HG03159 (cell line): Measurements from ENCODE around the gene AOC2.

ENCODE experiments used
- ATAC-seq: cut with Tn5 transposase; IDR thresholded peaks from one replicate; pipeline ENCODE4 v1.9.1; 2021; ENCODE audit warnings: mild to moderate bottlenecking, moderate library complexity; ENCODE audit not compliant: unreplicated experiment

The AOC2 gene, protein sequence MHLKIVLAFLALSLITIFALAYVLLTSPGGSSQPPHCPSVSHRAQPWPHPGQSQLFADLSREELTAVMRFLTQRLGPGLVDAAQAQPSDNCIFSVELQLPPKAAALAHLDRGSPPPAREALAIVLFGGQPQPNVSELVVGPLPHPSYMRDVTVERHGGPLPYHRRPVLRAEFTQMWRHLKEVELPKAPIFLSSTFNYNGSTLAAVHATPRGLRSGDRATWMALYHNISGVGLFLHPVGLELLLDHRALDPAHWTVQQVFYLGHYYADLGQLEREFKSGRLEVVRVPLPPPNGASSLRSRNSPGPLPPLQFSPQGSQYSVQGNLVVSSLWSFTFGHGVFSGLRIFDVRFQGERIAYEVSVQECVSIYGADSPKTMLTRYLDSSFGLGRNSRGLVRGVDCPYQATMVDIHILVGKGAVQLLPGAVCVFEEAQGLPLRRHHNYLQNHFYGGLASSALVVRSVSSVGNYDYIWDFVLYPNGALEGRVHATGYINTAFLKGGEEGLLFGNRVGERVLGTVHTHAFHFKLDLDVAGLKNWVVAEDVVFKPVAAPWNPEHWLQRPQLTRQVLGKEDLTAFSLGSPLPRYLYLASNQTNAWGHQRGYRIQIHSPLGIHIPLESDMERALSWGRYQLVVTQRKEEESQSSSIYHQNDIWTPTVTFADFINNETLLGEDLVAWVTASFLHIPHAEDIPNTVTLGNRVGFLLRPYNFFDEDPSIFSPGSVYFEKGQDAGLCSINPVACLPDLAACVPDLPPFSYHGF

DNA sequence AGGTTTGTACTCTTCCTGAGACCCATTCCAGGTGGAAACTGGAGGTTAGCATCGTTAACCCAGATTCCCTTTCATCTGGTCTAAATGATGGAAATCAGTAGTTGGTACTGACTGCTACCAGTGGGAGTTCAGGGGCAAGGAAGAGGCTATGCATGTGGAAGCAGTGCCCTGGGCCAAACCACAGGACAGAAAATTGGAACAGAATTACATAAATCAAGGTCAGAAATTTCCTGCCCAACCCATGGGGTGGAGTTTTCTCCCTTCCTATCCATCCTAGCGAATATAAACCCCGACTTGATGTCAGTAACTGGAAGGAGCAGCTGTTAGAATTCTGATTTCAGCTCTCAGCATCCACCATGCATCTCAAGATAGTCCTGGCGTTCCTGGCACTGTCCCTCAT is at the start of gene AOC2:
Gene AOC2, plus strand, starts transcription at position 310 of the 400 bp plus-strand sequence. Its CDS starts 47 bp downstream, at position 357.
- no peak for ATAC-seq

DNA sequence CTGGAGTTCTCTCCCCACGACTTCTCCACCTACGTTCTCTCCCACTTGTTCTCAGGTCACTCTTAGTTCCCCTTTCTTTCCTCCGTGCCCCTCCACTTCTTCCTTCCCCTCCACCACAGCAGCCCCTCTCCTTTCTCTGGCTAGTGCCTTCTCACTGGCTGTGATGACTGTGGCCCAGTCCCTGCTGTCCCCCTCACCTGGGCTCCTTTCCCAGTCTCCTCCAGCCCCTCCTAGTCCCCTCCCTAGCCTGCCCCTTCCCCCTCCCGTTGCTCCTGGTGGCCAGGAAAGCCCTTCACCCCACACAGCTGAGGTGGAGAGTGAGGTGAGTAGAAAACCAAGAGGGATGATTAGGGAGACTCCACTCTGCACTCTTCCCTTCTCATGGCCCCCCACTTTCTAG is 49.3 kb upstream of the AOC2 start:
- no peak for ATAC-seq

DNA sequence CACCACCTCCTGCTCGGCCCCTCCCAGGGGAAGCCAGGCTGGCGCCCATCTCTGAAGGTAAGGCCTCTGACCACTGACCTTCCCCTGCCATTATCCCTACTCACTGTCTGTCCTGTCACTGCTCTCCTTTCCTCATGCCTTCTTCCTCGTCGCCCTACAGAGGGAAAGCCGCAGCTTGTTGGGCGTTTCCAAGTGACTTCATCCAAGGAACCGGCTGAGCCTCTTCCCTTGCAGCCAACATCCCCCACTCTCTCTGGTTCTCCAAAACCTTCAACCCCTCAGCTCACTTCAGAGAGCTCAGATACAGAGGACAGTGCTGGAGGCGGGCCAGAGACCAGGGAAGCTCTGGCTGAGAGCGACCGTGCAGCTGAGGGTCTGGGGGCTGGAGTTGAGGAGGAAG is 48.9 kb upstream of the AOC2 start:
- ATAC-seq, result no peak

DNA sequence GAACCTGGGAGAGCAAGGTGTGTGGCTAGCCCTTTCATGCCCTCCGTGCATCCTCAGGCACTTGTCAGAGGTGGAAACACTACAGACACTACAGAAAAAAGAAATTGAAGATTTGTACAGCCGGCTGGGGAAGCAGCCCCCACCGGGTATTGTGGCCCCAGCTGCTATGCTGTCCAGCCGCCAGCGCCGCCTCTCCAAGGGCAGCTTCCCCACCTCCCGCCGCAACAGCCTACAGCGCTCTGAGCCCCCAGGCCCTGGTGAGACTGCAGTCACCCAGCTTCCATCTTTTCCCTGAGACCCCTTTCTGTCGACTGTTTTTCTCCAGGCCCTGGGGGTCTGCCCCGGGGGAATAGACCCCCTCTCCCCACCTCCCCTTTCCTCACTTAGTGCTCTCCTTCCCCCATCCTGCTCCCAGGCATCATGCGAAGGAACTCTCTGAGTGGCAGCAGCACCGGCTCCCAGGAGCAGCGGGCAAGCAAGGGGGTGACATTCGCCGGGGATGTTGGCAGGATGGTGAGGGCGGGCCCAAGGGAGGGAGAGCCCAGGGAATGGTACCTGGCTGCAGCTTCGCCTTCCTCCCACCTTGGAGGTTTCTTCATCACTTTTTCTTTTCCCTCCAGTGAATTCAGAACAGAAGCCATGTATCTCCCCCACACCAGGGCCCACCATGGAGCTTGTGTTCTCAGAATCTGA is 48.2 kb upstream of the AOC2 start:
- ATAC-seq, result no peak

DNA sequence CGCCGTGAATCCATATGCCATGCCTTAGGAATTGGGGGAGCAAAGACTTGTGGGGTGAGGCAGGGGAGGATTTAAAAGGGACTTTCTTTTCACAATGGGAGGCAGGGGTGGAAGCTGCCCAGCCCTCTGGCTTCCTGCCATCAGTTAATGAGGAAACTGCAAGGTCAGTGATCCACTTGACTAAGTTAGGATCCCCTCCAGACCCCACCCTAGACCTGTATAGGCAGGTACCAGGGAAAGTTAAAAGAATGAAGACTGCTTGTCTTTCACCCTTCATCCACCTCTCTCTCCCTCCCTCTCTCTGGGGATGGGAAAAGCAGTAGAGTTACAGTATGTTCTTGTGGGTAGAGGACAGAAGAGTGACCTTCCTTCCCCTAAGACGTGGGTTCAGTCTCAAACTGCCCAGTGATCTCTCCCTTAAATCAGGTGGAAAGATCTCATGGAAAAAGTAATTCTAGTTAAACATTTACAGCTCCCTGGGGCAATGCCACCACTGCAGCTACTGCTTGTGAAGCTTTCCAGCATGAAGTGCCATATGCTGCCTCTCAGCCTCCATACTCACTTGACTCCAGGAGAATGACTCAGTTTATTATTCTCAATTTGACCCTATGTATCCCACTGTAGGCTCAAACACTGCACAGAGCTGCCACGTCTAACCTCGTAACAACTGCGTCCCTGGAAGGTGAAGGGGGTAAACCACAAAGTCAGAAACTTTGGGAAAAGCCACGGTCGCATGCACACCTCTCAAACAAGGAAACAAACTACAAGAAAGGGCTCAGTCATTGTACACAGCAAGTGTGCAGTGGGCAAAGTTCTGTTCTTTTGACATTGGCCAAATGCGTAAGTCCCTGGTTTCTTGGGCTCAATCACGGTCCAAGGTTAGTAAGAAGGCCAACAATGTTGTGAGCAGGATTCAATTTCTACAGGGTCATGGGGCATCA is 47.0 kb upstream of the AOC2 start:
- ATAC-seq, result no peak

DNA sequence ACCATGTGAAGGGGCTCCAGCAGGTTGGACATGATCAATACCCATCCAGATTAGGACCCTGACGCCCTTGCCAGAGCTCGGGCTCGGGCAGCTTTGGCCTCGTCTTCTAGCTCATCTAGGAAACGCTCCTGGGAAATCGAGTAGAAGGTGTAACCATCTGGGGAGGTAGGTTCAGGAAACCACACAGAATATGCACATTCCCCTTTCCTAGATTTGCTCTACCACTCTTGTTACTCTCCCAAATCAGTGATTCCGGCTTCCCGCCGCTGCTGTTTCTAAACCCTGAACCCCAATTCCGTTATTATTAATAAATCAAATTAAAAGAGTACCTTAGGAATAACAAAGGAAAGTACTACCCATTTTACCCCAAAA is 46.4 kb upstream of the AOC2 start:
- no peak for ATAC-seq

DNA sequence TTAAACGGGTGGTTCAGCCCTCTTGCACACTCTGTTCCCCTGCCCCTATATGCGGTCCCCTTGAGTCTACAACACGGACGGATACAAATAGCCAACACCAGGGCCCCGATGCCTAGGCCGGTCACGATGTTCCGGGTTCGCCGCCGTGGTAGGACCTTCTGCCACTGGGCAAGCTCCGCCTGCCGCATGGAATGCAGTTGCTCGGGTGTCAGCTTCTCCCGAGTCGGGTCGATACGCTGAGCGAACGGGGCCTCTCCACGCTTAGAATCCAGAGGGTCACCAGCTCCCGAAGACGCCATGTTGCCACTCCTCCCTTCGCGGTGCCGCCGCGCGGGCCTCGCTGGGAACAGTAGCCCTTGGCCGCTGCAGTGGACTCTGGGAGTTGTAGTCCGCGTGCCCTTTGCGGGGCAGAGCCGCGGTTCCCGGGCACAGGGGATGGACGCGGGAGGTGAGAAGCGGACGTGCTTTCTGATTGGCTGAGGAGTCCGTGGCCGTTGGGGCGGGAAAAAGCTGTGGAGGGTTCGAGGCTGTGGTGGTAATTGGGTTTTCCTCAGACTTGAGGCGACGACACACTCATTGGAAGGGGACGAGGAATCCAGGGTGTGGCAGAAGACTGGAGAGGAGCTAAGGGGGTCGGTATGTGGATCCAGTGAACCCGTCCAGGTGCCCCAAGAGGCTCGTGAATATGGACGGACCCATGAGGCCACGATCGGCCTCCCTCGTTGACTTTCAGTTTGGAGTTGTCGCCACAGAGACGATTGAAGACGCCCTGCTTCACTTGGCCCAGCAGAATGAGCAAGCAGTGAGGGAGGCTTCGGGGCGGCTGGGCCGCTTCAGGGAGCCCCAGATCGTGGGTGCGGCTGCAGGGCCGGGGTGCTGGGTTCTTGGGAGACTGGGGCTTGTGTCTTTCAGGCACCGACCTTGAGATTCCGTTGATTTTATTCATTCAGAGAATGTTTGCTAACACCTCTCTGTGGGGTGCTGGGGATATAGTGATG is 45.7 kb upstream of the AOC2 start, which contains the start of the genes CNTD1 and COA3:
Gene CNTD1, plus strand, starts transcription at position 479 of the 998 bp plus-strand sequence. Its CDS starts 207 bp downstream, at position 686.
Gene COA3, minus strand, starts transcription at position 322 of the 998 bp plus-strand sequence. Its CDS starts 23 bp downstream, at position 299.
- peak; percentile 70 for ATAC-seq

DNA sequence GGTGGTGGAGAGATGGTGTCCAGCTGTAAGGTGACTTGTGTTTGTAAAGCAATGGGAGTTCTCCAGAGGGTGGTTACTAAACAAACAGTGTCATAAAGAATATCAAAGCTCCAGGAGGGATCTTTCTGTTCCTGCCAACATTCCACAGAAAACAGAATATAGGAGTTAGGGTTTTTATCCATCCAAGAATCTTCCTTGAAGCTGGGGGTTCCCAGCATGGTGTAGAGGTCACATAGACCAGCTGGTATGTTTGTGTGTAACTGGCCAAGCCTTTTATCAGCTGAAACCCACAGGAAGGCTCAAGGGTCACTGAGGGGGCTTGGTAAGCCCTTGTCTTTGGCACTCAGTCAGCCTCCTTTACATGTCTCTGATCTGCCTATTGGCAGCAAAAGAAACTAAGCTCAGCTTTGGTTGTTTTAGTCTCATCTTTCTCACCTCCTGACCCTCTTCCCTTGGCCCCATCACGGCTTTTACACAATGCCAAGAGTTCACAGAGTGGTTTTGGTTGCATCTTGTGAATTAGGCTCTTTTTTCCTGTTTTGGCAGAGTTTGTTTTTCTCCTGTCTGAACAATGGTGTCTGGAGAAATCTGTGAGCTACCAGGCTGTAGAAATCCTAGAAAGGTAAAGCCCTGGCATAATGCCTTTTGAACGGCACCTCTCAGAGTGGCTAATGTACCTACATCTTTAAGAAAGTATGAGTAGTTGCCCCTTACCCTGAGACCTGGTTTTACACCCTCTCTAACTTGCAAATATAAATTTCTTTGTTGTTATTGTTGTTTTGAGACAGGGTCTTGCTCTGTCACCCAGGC is 41.1 kb upstream of the AOC2 start:
- no peak for ATAC-seq

DNA sequence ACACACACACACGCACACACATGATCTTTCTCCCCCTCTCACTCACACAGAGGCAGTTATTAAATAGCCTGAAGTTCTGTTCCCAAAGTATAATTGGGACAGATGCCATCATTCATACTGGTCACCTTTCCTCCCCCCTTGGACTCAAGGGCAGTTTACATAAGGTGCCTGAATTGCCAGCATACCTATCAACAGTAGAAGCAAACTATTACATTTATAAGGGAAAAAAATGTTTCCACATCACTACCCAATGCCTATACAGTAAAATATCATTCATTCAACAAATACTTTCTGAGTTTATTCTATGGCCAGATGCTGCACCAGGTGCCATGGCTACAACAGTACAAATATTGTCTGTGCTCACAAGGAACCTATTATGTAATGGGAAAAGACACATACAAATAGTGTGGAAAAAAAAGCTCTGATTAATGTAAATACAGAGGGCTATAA is 39.4 kb upstream of the AOC2 start:
- ATAC-seq, result no peak

DNA sequence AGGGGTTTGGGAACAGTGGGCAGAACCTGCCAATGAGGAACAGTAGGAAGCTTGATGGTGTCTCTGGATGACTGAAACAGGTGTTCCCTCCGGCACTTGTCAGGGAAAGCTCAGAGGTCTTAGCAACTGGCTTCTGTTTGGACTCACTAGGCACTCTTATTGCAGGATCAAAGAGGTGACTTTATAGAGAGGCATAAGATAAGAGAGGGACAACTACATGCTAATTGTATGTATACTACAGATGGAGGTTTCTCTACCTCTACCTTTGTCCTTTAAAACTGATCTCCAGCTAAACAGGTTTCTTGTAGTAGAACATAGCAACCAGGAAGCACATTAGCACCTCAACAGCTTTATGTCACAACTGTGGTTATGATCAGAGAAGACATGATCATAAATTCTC is 38.1 kb upstream of the AOC2 start:
- no peak for ATAC-seq

DNA sequence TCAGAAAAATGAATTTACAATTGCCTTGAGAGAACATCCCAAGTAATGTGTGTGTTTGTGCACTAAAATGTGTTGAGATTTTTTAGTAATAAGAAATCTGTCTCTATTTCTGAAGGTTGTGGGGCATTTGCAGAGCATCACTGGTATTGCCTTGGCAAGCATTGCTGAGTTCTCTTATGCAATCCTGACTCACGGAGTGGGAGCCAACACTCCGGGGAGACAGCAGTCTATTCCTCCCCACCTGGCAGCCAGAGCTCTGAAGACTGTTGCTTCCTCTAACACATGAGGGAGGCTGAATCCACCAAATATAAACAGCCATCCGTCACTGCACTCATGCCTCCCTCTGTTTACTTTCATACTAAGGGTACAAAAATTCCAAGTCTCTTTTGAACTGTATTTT is 35.1 kb upstream of the AOC2 start:
- no peak for ATAC-seq

DNA sequence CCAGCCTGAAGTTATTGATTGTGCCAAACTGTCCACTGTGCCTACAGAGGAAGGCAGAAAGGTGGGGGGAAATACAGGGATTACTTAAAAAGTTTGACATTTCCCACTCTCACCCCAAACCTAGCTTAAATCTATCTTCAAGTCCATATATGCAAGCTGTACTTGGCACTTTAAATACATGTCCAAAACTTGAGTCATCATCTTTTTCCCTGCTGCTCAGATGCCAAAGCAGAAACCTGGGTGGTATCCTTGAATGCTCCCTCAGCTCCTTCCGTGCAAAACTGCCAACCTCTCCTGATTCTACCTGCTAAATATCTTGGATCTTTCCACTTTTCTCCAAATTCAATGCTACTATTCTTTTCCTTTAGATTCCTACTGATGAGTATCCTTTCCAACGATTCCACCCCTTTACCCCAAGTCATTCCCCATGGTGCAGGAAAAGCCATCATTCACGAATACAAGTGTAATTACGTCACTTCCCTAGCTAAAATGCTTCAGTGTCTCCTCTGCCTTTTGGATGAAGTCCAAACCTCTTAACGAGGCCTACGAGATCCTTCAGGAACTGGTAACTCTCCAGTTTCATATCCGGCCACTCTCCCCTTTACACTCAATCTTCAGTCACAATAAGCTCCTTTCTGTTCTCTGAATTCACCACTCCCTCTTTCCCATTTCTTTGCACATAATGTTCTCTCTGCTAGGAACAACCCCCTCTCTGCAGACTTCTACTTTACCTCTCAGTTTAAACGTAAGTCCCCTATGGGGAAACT is 29.6 kb upstream of the AOC2 start:
- ATAC-seq, result no peak

DNA sequence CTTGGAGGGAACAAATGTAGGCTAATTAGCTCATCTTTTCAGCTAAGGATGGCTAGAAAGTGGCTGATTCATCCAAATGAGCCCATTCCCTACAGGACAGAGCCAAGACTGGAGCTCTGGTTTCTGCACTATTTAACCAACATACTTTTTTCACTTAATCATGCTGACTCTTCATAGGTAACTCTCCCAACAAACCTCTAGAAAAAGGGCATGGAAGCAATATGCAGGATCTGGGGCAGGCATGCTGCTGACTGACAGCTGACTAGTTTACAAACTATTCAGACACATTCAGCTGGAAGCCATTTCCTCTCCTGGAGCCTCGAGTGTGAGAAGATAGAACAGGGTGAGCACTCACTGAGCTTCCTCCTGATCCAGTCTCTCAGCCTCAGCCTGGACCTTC is 26.5 kb upstream of the AOC2 start:
- ATAC-seq, result no peak

DNA sequence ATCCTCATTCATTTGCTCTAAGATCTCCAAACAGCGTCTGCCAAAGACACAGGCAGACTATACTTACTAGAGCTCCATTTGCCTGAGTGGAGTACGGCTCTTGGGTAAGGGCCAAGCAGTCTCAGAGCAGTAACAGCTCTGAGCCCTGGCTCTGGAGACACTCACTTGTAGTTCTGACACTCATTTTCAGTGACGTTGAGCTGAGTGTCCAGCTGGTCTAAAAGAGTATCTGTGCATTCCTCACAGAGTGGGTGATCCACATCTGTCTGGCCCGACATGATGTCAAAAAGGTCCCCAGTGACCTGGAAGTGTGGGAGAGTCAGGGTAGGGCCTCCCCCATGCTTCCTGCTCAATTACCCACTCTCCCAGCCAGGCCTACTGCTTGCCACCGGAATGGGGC is 26.0 kb upstream of the AOC2 start:
- ATAC-seq, result no peak

DNA sequence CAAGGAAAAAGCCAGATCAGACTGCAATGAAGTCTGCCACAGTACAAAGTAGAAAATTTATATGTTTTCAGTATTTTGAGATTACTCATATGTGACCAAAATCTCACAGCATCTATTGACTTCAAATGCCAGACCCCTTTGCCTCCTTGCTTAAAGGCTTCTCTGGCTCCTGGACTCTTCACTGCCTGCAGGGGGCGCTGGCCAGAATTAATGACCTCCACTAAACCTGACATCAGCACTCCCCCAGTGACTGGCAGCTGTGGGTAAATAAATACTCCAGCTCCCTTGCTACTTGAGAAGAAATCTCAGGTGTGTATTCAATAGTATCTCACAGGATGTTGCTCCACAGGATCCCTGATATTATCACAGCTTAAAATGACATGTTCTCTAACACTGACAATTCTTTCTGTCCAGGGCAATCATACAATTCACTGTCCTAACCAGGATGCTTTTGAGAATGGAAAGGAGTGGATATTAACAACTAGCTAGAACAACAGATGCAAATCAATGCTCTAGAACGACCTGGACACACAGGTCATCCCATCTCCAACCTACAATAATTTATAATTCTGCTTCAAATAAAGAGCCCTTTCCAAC is 24.3 kb upstream of the AOC2 start:
- ATAC-seq, result no peak

DNA sequence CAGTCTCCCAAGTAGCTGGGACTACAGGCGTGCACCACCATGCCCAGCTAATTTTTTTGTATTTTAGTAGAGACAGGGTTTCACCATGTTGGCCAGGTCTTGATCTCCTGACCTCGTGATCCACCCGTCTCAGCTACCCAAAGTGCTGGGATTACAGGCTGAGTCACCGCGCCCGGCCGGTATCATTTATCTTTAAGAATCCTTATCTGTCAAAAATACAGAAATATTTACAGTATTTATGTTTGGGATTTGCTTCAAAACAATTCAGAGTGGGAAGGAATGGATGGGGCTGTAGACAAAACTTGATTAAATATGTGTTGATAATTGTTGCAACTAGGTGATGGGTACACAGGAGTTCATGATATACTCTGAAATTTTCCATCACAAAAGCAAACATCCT is 23.2 kb upstream of the AOC2 start:
- ATAC-seq, result no peak

DNA sequence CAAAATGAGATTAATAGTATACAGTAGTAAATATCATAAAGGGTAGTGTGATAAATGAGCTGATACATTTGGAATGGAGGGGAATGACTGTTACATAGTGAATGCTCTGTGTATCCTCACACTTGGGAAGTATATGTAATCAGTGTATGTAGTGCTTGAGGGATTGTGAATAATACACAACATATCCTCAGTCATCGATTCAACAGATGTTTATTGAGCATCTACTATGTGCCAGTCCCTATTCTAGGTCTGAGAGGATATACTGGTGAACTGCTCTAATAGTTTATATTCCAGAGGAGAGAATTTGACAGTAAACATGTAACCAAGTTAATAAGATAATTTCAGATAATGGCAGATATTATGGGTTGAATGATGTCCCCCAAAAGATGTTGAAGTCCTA is 16.9 kb upstream of the AOC2 start:
- ATAC-seq, result no peak
